Immature natural killer cell (primary cell): ENCODE measurements around the gene ZNF217. TPM values are rescaled to one million over a fixed set of nuclear protein-coding genes. Genes with fewer than 3 reads are reported as not detected.
"Not testable (repeated sequence)": the region's sequence is repeated elsewhere in the genome, so short reads cannot be mapped to it uniquely, and the experiment has no call there.

Experiments
- DNase-seq, 3 donors: peaks; one replicate each; pipeline ENCODE4 v3.0.0; 2022; ENCODE audit warnings: mixed read lengths in 1 of 3
- H3K27ac Mint-ChIP-seq, 6 donors: one replicate each; pipeline ENCODE4 v1.8.0; 2020; ENCODE audit warnings: mixed read lengths in 6 of 6, mild to moderate bottlenecking in 5 of 6, inconsistent platforms in 4 of 6, moderate library complexity in 3 of 6
- H3K27me3 Mint-ChIP-seq, 3 donors: one replicate each; pipeline ENCODE4 v1.8.0; 2020 to 2021; ENCODE audit warnings: low read depth in 3 of 3, mild to moderate bottlenecking in 3 of 3, mixed read lengths in 3 of 3, moderate library complexity in 3 of 3, inconsistent platforms in 1 of 3
- H3K36me3 Mint-ChIP-seq, 3 donors: one replicate each; pipeline ENCODE4 v1.8.0; 2020; ENCODE audit warnings: mixed read lengths in 3 of 3, inconsistent platforms in 2 of 3, mild to moderate bottlenecking in 2 of 3
- H3K4me1 Mint-ChIP-seq, 2 donors: one replicate each; pipeline ENCODE4 v1.8.0; 2020; ENCODE audit warnings: inconsistent platforms in 2 of 2, mild to moderate bottlenecking in 2 of 2, mixed read lengths in 2 of 2, moderate library complexity in 1 of 2
- H3K4me3 Mint-ChIP-seq, 5 donors: one replicate each; pipeline ENCODE4 v1.8.0; 2020; ENCODE audit warnings: mild to moderate bottlenecking in 5 of 5, mixed read lengths in 5 of 5, inconsistent platforms in 3 of 5, moderate library complexity in 3 of 5
- H3K9me3 Mint-ChIP-seq, 6 donors: one replicate each; pipeline ENCODE4 v1.8.0; 2020; ENCODE audit warnings: mild to moderate bottlenecking in 6 of 6, mixed read lengths in 6 of 6, inconsistent platforms in 4 of 6, moderate library complexity in 3 of 6
- polyA plus RNA-seq, 3 donors: library from polyadenylated mRNA; unstranded; fragments of 300-500 nt; fragmentation: Illumina TruSeq; gene quantifications; one replicate each; pipeline ENCODE4 v1.2.3, GENCODE V29; 2021

ZNF217 gene
- polyA plus RNA-seq, 3 donors from 2014 or later, result 10.0 to 33.5 (median 16.2) TPM

DNA sequence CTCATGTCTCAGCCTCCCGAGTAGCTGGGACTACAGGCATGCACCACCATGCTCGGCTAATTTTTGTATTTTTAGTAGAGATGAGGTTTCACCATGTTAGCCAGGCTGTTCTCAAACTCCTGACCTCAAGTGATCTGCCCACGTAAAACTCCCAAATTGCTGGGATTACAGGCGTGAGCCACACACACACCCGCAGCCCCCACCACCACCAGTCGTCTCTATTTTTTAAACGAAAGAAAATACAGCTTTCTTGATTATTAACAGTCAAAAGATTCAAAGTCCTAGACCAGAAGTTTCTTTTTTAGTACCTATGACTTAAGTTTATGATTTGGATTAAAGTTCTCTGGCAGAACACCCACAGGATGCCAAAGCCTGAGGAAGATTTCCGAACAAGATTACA is 18.6 kb upstream of the ZNF217 start:
- peaks cover 24 to 26% of the 10 kb centered on the region in 2 donors for H3K4me1 Mint-ChIP-seq
- not testable (repeated sequence) for DNase-seq, H3K4me3 Mint-ChIP-seq, H3K27me3 Mint-ChIP-seq, H3K9me3 Mint-ChIP-seq, H3K36me3 Mint-ChIP-seq, H3K27ac Mint-ChIP-seq

DNA sequence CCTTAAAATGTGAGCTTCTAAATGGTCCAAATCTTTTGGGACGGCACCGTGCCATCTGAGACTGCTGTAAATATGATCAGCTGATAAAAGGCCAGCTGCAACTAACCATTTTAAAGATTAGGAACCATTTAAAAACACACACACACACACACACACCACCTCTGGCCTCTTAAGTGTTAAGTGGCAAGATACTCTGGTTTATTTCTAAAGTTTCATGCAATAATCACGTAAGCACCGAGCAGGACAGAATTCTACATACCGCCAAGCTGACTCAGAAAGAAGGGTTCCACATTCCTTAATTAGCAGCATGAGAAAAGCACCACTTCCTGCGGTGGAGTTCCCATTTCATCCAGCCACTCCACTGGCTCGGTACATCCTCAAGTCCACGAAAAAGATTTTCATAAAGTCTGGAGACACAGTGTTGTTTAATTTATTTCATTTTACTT is 17.8 kb upstream of the ZNF217 start:
- Mint-ChIP-seq H3K27ac (peak overlapping the region in 1 of 6 donors; percentile 12), H3K36me3 (peaks cover 0 to 6% (median 0%) of the 10 kb centered on the region in 3 donors), H3K27me3 (peaks cover 0 to 5% (median 0%) of the 10 kb centered on the region in 3 donors), H3K4me3 (no peak overlapping the region), H3K4me1 (peaks cover 25 to 26% of the 10 kb centered on the region in 2 donors), H3K9me3 (no peaks in the 10 kb centered on the region)
- no peak for DNase-seq

DNA sequence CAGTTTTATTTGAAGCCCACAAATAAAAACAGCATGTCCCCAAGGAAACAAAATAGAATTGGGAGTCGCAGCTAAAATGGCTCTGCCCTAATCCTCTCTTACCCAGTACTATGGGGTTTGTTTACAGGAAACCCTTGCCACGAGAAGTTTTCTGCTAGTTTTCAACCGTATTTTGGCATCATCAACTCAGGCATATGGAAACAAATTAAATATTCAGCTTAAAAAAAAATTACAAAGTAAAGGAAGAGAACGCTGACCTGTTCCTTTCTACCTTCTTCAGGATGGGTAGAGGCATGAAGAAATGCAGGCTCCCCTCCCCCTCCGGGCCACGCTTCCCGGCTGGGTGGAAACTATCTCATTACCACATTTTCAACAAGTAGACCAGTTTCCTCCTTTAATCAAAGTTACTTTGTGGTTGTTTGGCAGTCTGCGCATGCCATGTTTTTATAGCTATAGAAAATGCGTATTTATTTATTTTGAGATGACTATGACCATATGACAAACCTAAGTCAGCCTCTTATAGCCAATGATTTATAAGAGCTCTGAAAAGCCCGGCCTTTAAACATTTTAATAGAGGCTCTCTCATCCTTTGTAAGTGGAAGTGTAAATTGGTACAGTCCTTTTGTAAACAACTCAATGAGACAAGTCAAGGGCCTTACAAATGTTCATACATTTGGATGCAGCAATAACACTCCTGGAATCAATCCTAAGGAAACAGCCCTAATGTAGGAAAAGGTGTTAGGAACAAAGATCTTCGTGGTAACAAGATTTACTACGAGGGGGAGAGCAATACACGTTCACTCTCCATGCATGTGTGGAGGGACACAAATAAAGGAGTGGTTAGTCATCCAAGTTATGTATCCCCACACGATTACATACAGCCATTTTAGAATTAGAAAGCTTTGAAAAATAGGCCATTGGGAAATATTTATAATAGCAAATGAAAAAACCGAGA is 16.1 kb upstream of the ZNF217 start:
- peaks cover 26 to 28% of the 10 kb centered on the region in 2 donors for H3K4me1 Mint-ChIP-seq

DNA sequence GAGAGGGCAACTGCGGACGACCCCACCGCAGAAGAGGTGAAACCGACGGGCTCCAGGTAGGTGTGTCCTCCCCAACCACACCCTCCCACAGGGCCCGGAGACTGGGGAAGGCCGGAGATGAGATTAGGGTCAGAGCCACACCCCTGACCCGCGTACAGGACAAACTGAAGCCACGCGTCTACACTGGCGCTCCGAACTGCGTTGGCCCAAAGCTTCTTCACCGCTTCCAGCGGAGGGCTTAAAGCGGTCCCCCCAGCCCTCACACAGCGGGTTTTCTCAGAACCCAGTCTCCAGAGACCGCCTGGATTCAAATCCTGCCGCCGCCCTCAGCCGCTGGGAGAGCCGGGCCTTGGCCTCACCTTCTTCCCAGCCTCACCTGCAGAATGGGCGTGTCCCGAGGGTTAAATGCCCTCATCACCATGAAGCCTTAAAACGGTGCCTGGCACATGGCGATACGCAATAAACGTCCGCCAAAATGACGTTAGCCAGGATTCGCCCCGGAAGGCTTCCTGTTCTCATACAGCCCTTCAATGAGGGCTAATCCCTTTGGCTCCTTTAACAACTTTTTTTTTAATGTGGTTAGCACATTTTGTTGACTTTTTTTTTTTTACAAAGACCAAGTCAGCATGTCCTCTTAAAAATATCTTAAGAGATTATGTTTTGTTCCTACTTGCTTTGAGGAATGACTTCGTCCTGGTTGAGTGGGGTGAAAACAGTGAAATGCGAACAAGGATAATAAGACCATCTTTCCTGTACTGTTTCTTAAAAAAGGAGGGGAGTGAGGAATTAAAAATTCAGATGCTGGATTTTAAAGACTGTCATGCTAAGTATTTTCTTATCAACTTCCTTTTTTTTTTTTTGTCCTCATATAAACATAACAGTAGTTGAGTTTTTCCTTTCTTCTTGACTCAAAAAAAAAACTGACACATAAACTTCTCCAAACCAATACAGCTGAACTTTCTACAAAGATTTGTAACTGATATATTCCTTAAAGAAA is 15.1 kb upstream of the ZNF217 start:
- H3K4me1 Mint-ChIP-seq, result peaks cover 26 to 28% of the 10 kb centered on the region in 2 donors

More for the DNA sequence above, 16.1 kb upstream of the ZNF217 start:
- H3K27ac Mint-ChIP-seq, result peak overlapping the region; percentile 87 to 95 (median 93)
- H3K27me3 Mint-ChIP-seq, result peaks cover 0 to 5% (median 0%) of the 10 kb centered on the region in 3 donors
- H3K36me3 Mint-ChIP-seq, result peaks cover 0 to 8% (median 0%) of the 10 kb centered on the region in 3 donors
- H3K4me3 Mint-ChIP-seq, result peak overlapping the region; percentile 83 to 97 (median 92)
- no peaks in the 10 kb centered on the region for H3K9me3 Mint-ChIP-seq
- peak; percentile 72 to 82 (median 79) for DNase-seq

DNA sequence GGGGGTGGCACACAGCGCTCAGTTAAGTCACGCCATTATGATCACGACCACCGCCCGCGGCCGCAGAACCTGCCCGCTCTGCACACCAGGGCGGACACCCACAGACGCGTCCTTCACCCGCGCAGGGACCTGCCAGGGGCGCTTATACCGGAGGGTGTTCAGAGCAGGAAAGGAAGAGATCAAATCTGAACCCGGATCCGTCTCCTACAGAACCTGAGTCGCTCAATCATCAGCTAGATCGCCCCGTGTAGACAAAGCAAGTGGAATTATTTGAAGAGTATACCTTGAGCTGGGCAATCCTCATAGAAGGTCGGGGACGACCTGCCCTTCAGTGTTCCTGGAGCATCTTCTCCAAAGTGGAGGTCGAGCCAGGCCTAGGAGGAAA is 14.4 kb upstream of the ZNF217 start:
- H3K27me3 Mint-ChIP-seq, result peaks cover 0 to 5% (median 1%) of the 10 kb centered on the region in 3 donors
- H3K4me1 Mint-ChIP-seq, result peaks cover 26 to 28% of the 10 kb centered on the region in 2 donors
- no peak for DNase-seq
- peak overlapping the region; percentile 60 to 93 (median 68) for H3K27ac Mint-ChIP-seq
- peak overlapping the region; percentile 63 to 92 (median 83) for H3K4me3 Mint-ChIP-seq
- peaks cover 0 to 14% (median 0%) of the 10 kb centered on the region in 3 donors for H3K36me3 Mint-ChIP-seq
- no peaks in the 10 kb centered on the region for H3K9me3 Mint-ChIP-seq

More for the DNA sequence above, 15.1 kb upstream of the ZNF217 start:
- H3K9me3 Mint-ChIP-seq, result no peaks in the 10 kb centered on the region
- H3K27me3 Mint-ChIP-seq, result peaks cover 0 to 5% (median 0%) of the 10 kb centered on the region in 3 donors
- peak overlapping the region; percentile 87 to 95 (median 93) for H3K27ac Mint-ChIP-seq
- no peak for DNase-seq
- H3K36me3 Mint-ChIP-seq, result peaks cover 0 to 12% (median 0%) of the 10 kb centered on the region in 3 donors
- peak overlapping the region; percentile 83 to 97 (median 92) for H3K4me3 Mint-ChIP-seq

DNA sequence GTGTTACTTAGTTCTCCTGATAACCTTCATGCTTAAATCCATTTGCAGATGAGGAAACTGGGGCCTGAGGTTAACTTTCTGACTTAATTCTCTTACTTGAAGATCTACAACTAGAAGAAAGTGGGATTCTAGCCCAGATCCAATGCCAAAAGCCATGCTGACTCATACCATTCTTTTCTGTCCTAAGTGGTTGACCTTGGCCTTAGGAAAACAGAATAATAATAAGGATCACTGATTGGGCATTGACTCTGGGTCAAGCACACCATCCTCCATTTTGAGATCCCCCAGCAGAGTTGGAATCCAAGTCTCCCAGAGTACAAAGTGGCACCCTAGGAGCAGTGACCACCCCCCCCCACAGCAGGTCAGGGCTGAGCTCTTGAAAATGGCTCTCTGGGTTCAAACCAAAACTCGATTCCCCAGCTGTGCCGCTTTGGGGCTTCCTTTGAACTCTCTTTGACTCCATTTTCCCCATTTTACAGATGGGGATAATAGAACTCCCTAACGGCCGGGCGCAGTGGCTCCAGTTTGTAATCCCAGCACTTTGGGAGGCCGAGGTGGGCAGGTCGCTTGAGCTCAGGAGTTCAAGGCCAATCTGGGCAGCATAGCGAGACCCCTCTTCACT is 12.8 kb upstream of the ZNF217 start:
- Mint-ChIP-seq H3K36me3 (peaks cover 0 to 14% (median 0%) of the 10 kb centered on the region in 3 donors), H3K4me3 (no peak overlapping the region), H3K4me1 (peaks cover 26 to 28% of the 10 kb centered on the region in 2 donors), H3K27me3 (peaks cover 0 to 5% (median 1%) of the 10 kb centered on the region in 3 donors), H3K27ac (peak overlapping the region in 3 of 6 donors; percentile 17 to 45 (median 22)), H3K9me3 (no peaks in the 10 kb centered on the region)
- no peak for DNase-seq

DNA sequence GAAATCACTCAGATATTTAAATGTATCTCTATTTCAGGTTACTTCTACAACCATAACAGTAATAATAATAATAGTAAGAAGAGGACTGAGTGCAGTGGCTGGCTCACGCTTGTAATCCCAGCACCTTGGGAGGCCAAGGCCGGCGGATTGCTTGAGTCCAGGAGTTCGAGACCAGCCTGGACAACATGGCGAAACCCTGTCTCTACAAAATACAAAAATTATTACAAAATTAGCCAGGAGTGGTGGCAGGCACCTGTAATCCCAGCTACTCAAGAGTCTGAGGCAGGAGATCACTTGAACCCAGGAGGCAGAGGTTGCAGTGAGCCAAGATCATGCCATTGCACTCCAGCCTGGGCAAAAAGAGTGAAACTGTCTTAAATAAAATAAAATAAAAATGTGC is 11.8 kb upstream of the ZNF217 start:
- not testable (repeated sequence) for H3K9me3 Mint-ChIP-seq, H3K4me3 Mint-ChIP-seq, H3K27me3 Mint-ChIP-seq, DNase-seq
- Mint-ChIP-seq H3K27ac (peak overlapping the region in 1 of 6 donors; percentile 49), H3K36me3 (peaks cover 0 to 14% (median 0%) of the 10 kb centered on the region in 3 donors), H3K4me1 (peaks cover 31 to 32% of the 10 kb centered on the region in 2 donors)

DNA sequence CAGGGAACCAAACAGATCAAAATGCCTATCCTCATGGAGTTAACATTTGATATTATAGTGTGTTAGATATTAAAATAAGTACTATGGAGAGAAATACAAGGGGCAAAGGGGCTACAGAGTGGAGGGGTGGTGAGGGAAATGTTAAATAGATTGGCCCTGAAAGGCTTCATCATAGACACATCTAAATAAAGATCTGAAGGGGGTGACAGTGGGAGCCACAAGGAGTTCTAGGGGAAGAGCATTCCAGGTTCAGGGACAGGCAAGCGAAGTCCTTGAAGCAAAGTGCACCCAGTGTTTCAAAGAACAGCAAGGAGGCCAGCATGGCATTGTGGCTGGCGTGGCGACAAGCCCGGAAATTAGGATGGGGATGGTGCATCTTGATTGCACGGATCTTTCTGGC is 11.2 kb upstream of the ZNF217 start:
- H3K27me3 Mint-ChIP-seq, H3K9me3 Mint-ChIP-seq, H3K4me3 Mint-ChIP-seq, DNase-seq: not testable (repeated sequence)
- H3K27ac Mint-ChIP-seq, result peak overlapping the region in 1 of 6 donors; percentile 49
- peaks cover 26 to 27% of the 10 kb centered on the region in 2 donors for H3K4me1 Mint-ChIP-seq
- H3K36me3 Mint-ChIP-seq, result peaks cover 0 to 14% (median 0%) of the 10 kb centered on the region in 3 donors

DNA sequence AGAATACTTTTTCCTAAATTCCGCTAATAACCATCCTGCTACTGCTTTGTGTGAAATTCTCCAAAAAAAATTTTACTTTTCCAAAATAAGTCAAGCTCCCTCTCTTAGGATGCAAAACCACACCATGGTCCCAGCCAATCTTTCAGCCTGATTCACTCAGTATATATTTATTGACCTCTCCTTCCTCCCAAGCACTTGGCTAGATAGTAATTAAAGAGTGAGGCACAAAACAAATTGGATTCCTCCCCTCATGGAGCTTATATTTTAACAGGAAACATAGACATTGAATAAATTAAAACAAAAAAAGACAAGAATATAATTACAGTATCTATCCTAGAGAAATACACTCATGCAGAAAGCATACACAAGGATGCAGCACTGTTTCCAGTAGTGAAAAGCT is 9.0 kb upstream of the ZNF217 start:
- Mint-ChIP-seq H3K9me3 (no peaks in the 10 kb centered on the region), H3K4me3 (no peak overlapping the region), H3K27ac (peak overlapping the region in 1 of 6 donors; percentile 49), H3K4me1 (peaks cover 17 to 24% of the 10 kb centered on the region in 2 donors), H3K27me3 (peaks cover 0 to 1% (median 0%) of the 10 kb centered on the region in 3 donors), H3K36me3 (peaks cover 0 to 8% (median 0%) of the 10 kb centered on the region in 3 donors)
- DNase-seq, result no peak

DNA sequence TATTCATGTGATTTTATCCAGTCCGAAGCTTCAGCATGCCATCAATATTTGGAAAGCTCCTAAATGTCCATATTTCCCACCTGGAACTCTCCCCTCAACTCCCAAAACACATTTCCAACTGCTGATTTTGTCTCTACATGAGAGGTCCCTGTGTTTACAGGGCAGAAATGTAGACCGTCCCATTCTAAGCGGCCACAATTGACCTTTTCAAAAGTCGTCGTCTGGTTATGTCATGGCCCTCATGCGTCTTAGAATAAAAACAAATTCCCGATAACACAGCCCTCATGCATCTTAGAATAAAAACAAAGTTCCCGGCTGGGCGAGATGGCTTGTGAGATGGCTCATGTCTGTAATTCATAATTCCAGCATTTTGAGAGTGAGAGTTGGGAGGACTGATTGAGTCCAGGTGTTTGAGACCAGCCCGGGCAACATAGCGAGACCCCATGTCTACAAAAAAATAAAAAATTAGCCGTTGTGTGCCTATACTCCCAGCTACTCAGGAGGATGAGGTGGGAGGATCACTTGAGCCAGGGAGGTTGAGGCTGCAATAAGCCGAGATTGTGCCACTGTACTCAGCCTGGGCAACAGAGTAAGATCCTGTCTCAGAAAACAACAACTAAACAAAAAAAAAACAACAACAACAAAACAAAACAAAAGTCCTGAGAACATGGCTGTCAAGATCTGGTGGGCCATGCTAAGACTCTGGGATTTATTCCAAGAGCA is 6.4 kb upstream of the ZNF217 start:
- peaks cover 1 to 2% (median 2%) of the 10 kb centered on the region in 3 donors for H3K27me3 Mint-ChIP-seq
- H3K27ac Mint-ChIP-seq, result peak overlapping the region in 2 of 6 donors; percentile 14 to 30
- no peak overlapping the region for H3K4me3 Mint-ChIP-seq
- peaks cover 0 to 8% (median 0%) of the 10 kb centered on the region in 3 donors for H3K36me3 Mint-ChIP-seq
- H3K9me3 Mint-ChIP-seq, result no peaks in the 10 kb centered on the region
- peaks cover 24 to 46% of the 10 kb centered on the region in 2 donors for H3K4me1 Mint-ChIP-seq
- no peak for DNase-seq

DNA sequence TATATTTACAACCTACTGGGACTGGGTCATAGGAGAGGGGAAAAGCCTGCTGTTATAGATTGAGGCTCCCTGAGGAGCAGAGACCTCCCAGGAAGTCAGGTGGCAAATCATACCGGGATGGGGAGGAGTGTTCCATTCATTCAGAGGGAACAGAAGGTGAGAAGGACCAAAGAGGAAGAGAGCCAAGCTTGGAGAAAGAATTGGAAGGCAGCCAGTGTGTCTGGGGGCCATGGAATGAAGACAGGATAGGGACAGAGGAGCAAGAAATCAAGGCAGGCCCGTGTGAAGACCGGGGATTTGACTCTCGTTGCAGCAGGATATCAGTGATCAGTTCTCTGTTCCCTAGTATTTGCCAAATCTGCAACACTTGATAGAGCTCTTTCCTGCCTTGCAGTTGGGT is 5.7 kb upstream of the ZNF217 start:
- H3K4me1 Mint-ChIP-seq, result peaks cover 25 to 50% of the 10 kb centered on the region in 2 donors
- peaks cover 1 to 6% (median 4%) of the 10 kb centered on the region in 3 donors for H3K27me3 Mint-ChIP-seq
- H3K36me3 Mint-ChIP-seq, result peaks cover 0 to 4% (median 0%) of the 10 kb centered on the region in 3 donors
- H3K27ac Mint-ChIP-seq, result peak overlapping the region in 4 of 6 donors; percentile 26 to 48 (median 32)
- H3K9me3 Mint-ChIP-seq, result no peaks in the 10 kb centered on the region
- no peak for DNase-seq
- H3K4me3 Mint-ChIP-seq, result no peak overlapping the region

DNA sequence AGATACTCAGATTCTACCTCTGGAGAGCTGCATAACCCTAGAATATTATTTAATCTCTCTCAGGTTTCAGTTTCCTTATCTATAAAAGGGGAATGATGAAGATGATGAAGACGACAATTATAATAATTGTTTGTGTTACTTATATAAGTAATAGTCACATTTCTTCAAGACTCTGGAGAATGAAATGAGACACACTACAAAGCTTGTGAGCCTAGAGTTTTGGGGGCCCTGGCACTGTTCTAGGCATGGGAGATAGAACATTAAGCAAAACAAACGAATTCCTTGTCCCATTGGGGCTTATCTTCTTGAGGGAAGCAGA is 5.4 kb upstream of the ZNF217 start:
- Mint-ChIP-seq H3K27ac (peak overlapping the region in 4 of 6 donors; percentile 29 to 72 (median 48)), H3K4me1 (peaks cover 25 to 50% of the 10 kb centered on the region in 2 donors), H3K9me3 (no peaks in the 10 kb centered on the region), H3K36me3 (peaks cover 0 to 4% (median 0%) of the 10 kb centered on the region in 3 donors), H3K4me3 (no peak overlapping the region), H3K27me3 (peaks cover 1 to 6% (median 4%) of the 10 kb centered on the region in 3 donors)
- DNase-seq, result no peak
